Raji (cell line): ENCODE results near the gene KRT15.

Experiments used
- POLR2A ChIP-seq: IDR thresholded peaks from 2 replicates; pipeline ENCODE4 v1.6.1; 2011; ENCODE audit warnings: low read depth, low read length, control low read depth; ENCODE audit not compliant: insufficient read depth

KRT15 gene

GRCh38 chr17:41505007-41505808 lies 13.5 kb downstream of the KRT15 start, which contains the start of gene KRT13:
KRT13 (minus strand) TSS chr17:41505612; CDS start chr17:41505550, 62 bp downstream.
- no peak for TF ChIP-seq POLR2A

DNA sequence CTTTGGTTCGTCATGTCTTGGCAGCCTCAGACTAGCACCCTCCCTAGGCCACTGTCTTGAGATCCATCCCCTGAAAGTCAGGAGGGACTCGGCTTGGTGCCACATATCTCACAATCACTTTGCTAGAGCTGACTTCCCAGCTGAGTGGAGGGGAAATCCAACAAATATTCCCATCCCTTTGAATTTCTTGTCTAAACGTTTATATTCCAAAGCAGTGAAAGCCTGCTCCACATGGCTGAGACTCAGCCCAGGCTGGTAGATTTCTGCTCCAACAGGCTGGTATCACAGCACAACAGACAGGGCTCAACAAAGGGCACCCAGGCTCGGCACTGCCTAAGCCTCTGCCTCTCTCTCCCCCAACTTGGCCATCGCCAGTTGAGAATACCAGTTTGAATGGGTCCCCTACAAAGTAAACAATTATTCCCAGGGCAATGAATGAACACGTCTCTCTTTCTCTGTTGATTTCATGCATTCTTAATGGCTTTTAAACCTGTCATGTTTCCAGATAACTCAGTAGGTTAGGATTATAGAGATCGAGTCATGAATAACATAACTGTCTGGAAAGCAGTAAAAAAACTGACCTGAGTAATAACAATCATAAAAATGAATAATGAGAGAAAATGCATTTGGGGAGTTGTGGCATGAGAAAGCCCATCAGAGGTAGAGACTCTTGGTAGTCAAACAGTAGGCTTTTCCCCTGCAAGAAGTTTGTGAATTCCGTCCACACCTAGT lies 14.3 kb downstream of the KRT15 start:
- TF ChIP-seq POLR2A = no peak

GRCh38 chr17:41503202-41503601 lies 15.5 kb downstream of the KRT15 start:
- no peak for TF ChIP-seq POLR2A

DNA sequence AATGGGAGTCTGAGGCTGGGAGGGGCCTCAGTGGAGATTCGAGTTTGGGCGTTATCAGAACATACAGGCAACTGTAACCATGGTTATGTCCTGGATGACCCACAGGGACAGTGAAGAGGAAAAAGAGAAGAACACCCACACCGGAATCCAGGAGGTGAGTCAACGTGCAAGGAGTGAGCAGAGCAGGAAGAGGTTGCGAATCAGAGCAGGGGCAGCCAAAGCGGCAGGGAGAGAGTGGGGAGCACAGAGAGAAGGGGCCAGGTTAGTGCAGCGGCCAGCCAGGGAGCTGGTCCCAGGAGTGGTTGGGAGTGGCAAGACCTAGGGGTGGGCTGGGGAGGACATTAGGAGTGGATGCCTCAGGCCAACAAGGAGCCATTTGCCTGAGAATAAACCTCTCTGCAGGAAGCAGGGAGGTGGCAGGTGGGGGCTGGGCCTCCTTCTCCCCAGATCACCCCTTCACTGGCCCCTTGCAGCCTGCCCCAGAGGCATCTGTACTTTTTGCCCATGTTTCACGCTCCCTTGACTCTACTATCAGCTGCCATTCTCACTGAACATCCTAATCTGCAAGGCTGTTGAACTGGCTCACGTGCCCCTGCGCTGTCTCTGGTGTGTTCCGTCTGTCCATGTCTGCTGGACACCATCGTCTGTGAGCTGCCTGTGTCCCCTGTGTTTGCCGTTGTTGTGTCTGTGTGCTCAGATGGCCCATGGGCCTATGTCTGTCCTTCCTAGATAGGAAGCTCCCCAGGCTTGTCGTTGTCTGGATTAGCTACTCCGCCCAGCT lies 18.4 kb downstream of the KRT15 start:
- TF ChIP-seq POLR2A = no peak

DNA sequence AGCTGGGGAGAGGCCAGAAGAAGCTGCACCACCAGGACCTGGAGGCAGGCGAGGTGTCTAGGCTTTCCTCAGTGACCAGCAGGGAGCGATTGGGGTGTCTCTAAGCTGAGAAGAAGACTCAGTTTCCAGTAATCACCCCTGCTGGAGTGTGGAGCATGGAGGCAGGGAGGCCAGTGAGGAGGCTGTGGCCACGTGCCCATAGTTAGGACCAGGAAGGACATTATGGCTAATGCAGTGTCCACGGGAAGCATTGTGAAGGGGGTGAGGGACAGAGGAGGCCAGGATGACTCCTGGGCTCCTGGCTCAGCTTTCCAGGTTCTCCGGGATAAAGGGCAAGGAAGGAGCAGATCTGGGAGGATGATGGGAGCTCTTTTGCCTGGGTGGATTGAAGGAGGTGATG lies 19.0 kb downstream of the KRT15 start:
- no peak for TF ChIP-seq POLR2A

DNA sequence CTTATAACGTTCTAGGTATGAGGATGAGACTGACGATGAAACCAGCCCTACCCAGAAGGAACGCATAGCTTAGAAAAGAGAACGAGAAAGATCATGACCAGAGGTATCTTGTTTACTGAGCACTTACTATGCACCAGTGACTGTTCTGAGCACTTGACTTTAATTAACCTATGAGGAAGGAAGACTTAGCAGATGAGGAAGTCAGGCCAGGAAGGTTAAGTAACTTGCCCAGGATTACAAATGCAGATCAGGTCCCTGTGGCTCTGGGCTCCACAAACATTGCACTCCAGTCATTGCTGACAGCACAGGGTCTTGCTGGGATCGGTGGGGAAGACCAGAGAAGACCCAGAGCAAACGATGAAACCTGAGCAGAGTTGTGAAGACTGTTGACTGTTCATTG lies 20.4 kb downstream of the KRT15 start:
- TF ChIP-seq POLR2A = no peak

- TF ChIP-seq POLR2A = peak; percentile 53
Measured at GRCh38 chr17:41496803-41497484, 21.7 kb downstream of the KRT15 start.

GRCh38 chr17:41494524-41494923 lies 24.2 kb downstream of the KRT15 start:
- TF ChIP-seq POLR2A = no peak

DNA sequence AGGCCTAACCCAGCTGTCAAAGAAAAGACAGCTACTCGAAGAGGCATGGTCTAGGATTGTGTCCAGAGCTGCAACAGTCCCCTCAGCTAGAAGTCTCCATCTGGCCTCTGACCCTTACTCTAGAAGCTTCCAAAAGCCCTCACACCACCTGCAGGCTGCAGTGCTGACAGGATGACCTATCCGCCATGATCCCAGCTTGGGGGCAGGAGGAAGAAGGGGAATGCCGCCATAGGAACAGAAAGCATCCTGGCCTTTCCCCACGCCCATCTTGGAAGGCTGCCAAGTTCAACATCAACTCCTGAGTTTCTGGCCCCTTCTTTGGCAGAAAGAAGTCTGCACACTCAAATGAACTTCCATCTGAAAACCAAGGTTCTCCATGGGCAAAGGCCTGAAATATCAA lies 25.9 kb downstream of the KRT15 start:
- no peak for TF ChIP-seq POLR2A

DNA sequence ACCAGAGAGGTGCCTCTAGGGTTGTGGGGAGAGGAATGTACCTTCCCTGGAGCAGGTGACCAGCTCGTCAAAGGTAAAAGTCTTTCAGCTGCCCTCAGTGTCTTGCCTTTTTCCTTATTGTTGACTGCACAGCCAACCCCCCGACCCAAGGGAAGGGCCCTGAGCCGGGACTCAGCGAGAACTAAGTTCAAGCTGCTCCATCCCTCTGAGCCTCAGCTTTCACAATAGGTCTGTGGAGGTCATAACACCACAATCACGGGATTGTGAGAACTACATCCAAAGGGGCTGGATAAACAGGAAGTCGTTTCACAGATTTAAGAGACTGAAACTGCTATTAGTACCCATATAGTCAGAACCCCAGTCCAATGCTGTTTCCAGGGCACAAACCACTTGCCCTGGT lies 26.3 kb downstream of the KRT15 start:
- TF ChIP-seq POLR2A = no peak

GRCh38 chr17:41491476-41491875 lies 27.2 kb downstream of the KRT15 start:
- TF ChIP-seq POLR2A = no peak

GRCh38 chr17:41490000-41490990 lies 28.4 kb downstream of the KRT15 start:
- TF ChIP-seq POLR2A = no peak

DNA sequence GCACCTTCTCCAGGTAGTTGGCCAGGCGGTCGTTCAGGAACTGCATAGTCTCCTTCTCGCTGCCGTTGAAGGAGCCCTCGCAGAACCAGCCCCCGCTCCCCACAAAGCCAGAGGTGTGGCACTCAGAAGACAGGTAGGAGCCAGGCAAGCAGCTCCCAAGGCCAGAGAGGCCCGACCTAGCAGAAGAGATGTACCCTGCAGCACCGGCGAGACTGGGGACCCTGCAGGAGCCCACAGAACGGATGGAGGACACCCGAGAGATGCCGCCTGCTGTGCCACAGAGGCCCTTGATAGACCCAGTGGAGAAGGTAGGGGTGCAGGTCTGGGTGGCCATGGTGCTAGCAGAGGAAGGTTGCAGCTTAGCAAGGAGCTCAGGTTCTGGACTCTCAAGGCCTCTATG lies 29.2 kb downstream of the KRT15 start, which contains the start of gene KRT36:
KRT36 (minus strand) TSS at position 380 of the 400 bp plus-strand sequence; CDS start at position 334, 46 bp downstream.
- TF ChIP-seq POLR2A = no peak
